Gastrocnemius medialis (tissue), 4 donors: Measurements from ENCODE around the gene PGD. TPM values are rescaled to one million over a fixed set of nuclear protein-coding genes. Genes with fewer than 3 reads are reported as not detected.
A peak's percentile ranks its signal among the peaks of the same experiment; 100 is the strongest.
"Not testable (repeated sequence)": the region's sequence is repeated elsewhere in the genome, so short reads cannot be mapped to it uniquely, and the experiment has no call there.

ENCODE experiments used
- ATAC-seq, 2 donors: fragments of 150-250 bp; one replicate each; pipeline ENCODE4 v1.9.1; 2016
- DNase-seq, 2 donors: peaks; one replicate each; pipeline ENCODE4 v3.0.0-alpha.2; 2019
- H3K27ac ChIP-seq, 4 donors: fragments of 200-600 bp; sonication (generic); 1 replicate in 1 of 4; 2 replicates in 3 of 4; pipeline ENCODE4 v1.5.1; 2016 to 2018; ENCODE audit warnings: mild to moderate bottlenecking in 2 of 4, moderate library complexity in 1 of 4
- H3K27me3 ChIP-seq, 3 donors: fragments of 200-600 bp; sonication (generic) in 2 of 3; 1 replicate in 1 of 3; 2 replicates in 2 of 3; pipeline versions ENCODE4 v1.5.1 to v1.6.0; 2016 to 2019; ENCODE audit warnings: mild to moderate bottlenecking in 1 of 3, moderate library complexity in 1 of 3
- H3K36me3 ChIP-seq, 2 donors: fragments of 200-600 bp; sonication (generic) in 1 of 2; one replicate each; pipeline ENCODE4 v1.5.1; 2017 to 2018
- H3K4me1 ChIP-seq, 2 donors: fragments of 200-600 bp; sonication (generic) in 1 of 2; one replicate each; pipeline ENCODE4 v1.5.1; 2016 to 2017; ENCODE audit warnings: mild to moderate bottlenecking in 2 of 2
- H3K4me3 ChIP-seq, 4 donors: fragments of 200-600 bp; sonication (generic) in 3 of 4; 1 replicate in 1 of 4; 2 replicates in 3 of 4; pipeline ENCODE4 v1.5.1; 2016 to 2019; ENCODE audit warnings: mild to moderate bottlenecking in 2 of 4
- H3K9me3 ChIP-seq, 3 donors: fragments of 200-600 bp; sonication (generic) in 2 of 3; 1 replicate in 1 of 3; 2 replicates in 2 of 3; pipeline ENCODE4 v1.5.1; 2016 to 2019
- CTCF ChIP-seq, 5 experiments: fragments of 450-650 bp in 3 of 5; fragments of 200-600 bp in 2 of 5; sonication (generic) in 2 of 5; IDR thresholded peaks in 4 of 5; conservative IDR thresholded peaks in 1 of 5; 1 replicate in 4 of 5; 2 replicates in 1 of 5; pipeline ENCODE4 v1.5.1; 2016 to 2019; ENCODE audit warnings: antibody characterized with exemption in 5 of 5, mild to moderate bottlenecking in 3 of 5, moderate library complexity in 3 of 5
- POLR2A ChIP-seq, 2 donors: fragments of 450-650 bp; IDR thresholded peaks; one replicate each; pipeline ENCODE4 v1.6.1; 2017; ENCODE audit warnings: antibody characterized with exemption in 2 of 2, mild to moderate bottlenecking in 2 of 2, moderate library complexity in 2 of 2
- in situ Hi-C, 4 donors: fragments of 200-750 bp; cut with MboI; loops; one replicate each; pipeline versions ENCODE4 v1.15.0 to v1.8.0; 2017; ENCODE audit warnings: low sequenced_read_pairs in 4 of 4
- intact Hi-C: fragments of 100-400 bp; cut with DNase I; formaldehyde crosslinking; loops from one replicate; pipeline ENCODE4 v1.15.1; 2023; ENCODE audit warnings: low total_unique reads
- total RNA-seq, 4 donors: library from RNA; depleted of rRNA; stranded (reverse); fragments of >200 nt; gene quantifications; one replicate each; pipeline versions ENCODE4 v1.1.0 to v1.2.3, GENCODE V29; 2016

Gene PGD
- total RNA-seq, 4 donors from 2014 or later = 23.8 to 48.7 (median 39.3) TPM

GRCh38 chr1:10361515-10361914 lies 37.3 kb upstream of the PGD start:
- no peaks in the 10 kb centered on the region for H3K27me3 ChIP-seq
- intact Hi-C loops = no loop called here
- DNase-seq = no peak
- H3K4me3 ChIP-seq = no peak overlapping the region
- TF ChIP-seq POLR2A (IDR thresholded peaks at IDR 0.05) = no peak
- TF ChIP-seq CTCF (IDR thresholded peaks at IDR 0.05 in 4 of 5, conservative IDR thresholded peaks at IDR 0.05 in 1 of 5) = no peak
- no peaks in the 10 kb centered on the region for H3K9me3 ChIP-seq
- no peak overlapping the region for H3K27ac ChIP-seq
- in situ Hi-C loops = no loop called here
- no peak for ATAC-seq
- H3K36me3 ChIP-seq = peaks cover 3 to 58% of the 10 kb centered on the region in 2 donors
- no peaks in the 10 kb centered on the region for H3K4me1 ChIP-seq

- DNase-seq (no peak), ATAC-seq (no peak)
- Histone ChIP-seq H3K4me1 (no peaks in the 10 kb centered on the region), H3K4me3 (no peak overlapping the region), H3K27ac (no peak overlapping the region), H3K36me3 (peaks cover 9 to 84% of the 10 kb centered on the region in 2 donors), H3K27me3 (no peaks in the 10 kb centered on the region), H3K9me3 (no peaks in the 10 kb centered on the region)
- TF ChIP-seq CTCF (IDR thresholded peaks at IDR 0.05 in 4 of 5, conservative IDR thresholded peaks at IDR 0.05 in 1 of 5) (no peak), POLR2A (IDR thresholded peaks at IDR 0.05) (no peak)
- in situ Hi-C loops (no loop called here), intact Hi-C loops (no loop called here)
These were observed 30.7 kb upstream of the PGD start for GRCh38 chr1:10368194-10368593.

GRCh38 chr1:10374442-10374860 lies 24.4 kb upstream of the PGD start:
- ATAC-seq (no peak), DNase-seq (no peak)
- H3K36me3 ChIP-seq = peaks cover 5 to 78% of the 10 kb centered on the region in 2 donors
- no peak overlapping the region for H3K27ac ChIP-seq
- no peaks in the 10 kb centered on the region for H3K9me3 ChIP-seq
- no peaks in the 10 kb centered on the region for H3K4me1 ChIP-seq
- no peaks in the 10 kb centered on the region for H3K27me3 ChIP-seq
- in situ Hi-C loops = loop anchor here in 2 of 4 donors (10.0 kb wide), 1 partner anchor 50 kb away; no protein-coding TSS in a partner anchor
- intact Hi-C loops = loop anchor here (10.0 kb wide), 1 partner anchor 120 kb away; no protein-coding TSS in a partner anchor
- H3K4me3 ChIP-seq = no peak overlapping the region
- TF ChIP-seq CTCF (IDR thresholded peaks at IDR 0.05 in 4 of 5, conservative IDR thresholded peaks at IDR 0.05 in 1 of 5) = no peak
- TF ChIP-seq POLR2A (IDR thresholded peaks at IDR 0.05) = no peak

GRCh38 chr1:10377365-10378029 lies 21.4 kb upstream of the PGD start:
- peak in 1 of 2 donors; percentile 36 for DNase-seq
- not testable (repeated sequence) for H3K27me3 ChIP-seq, H3K4me1 ChIP-seq, H3K4me3 ChIP-seq, H3K9me3 ChIP-seq
- peak; percentile 45 to 73 (median 67) for TF ChIP-seq CTCF (IDR thresholded peaks at IDR 0.05 in 4 of 5, conservative IDR thresholded peaks at IDR 0.05 in 1 of 5)
- Histone ChIP-seq H3K36me3 (peaks cover 0 to 62% of the 10 kb centered on the region in 2 donors), H3K27ac (peak overlapping the region in 2 of 4 donors; percentile 19 to 48)
- ATAC-seq = peak; percentile 42 to 53
- intact Hi-C loops (loop anchor here (2.0 to 10.0 kb wide), 2 partner anchors 51 to 117 kb away; no protein-coding TSS in a partner anchor), in situ Hi-C loops (loop anchor here in 2 of 4 donors (10.0 kb wide), 1 partner anchor 47 kb away; no protein-coding TSS in a partner anchor)
